GM21619 (cell line): ENCODE data around the gene RPGRIP1.
"Not testable (repeated sequence)": the region's sequence is repeated elsewhere in the genome, so short reads cannot be mapped to it uniquely, and the experiment has no call there.

Experiments
- ATAC-seq: cut with Tn5 transposase; IDR thresholded peaks from one replicate; pipeline ENCODE4 v1.9.1; 2021; ENCODE audit not compliant: unreplicated experiment

The RPGRIP1 gene

GRCh38 chr14:21299562-21300130 lies 19.8 kb downstream of the RPGRIP1 start:
- no peak for ATAC-seq

GRCh38 chr14:21300892-21301291 lies 21.0 kb downstream of the RPGRIP1 start:
- ATAC-seq, result no peak

GRCh38 chr14:21302013-21302835 lies 22.3 kb downstream of the RPGRIP1 start:
- no peak for ATAC-seq

- not testable (repeated sequence) for ATAC-seq
Observed at GRCh38 chr14:21302836-21303140, 22.9 kb downstream of the RPGRIP1 start.

GRCh38 chr14:21307637-21308036 lies 27.8 kb downstream of the RPGRIP1 start:
- ATAC-seq, result no peak

- ATAC-seq, result peak; percentile 24
Observed at GRCh38 chr14:21308132-21308478, 28.2 kb downstream of the RPGRIP1 start.

GRCh38 chr14:21308479-21309237 lies 28.8 kb downstream of the RPGRIP1 start:
- ATAC-seq, result peak; percentile 86

GRCh38 chr14:21309238-21309636 lies 29.4 kb downstream of the RPGRIP1 start:
- no peak for ATAC-seq

GRCh38 chr14:21309956-21310355 lies 30.1 kb downstream of the RPGRIP1 start:
- no peak for ATAC-seq

GRCh38 chr14:21311614-21312013 lies 31.7 kb downstream of the RPGRIP1 start:
- no peak for ATAC-seq

GRCh38 chr14:21313512-21313911 lies 33.6 kb downstream of the RPGRIP1 start:
- ATAC-seq, result no peak

GRCh38 chr14:21317398-21317797 lies 37.5 kb downstream of the RPGRIP1 start:
- ATAC-seq, result no peak

GRCh38 chr14:21320913-21321312 lies 41.0 kb downstream of the RPGRIP1 start:
- no peak for ATAC-seq

GRCh38 chr14:21322716-21323115 lies 42.8 kb downstream of the RPGRIP1 start:
- ATAC-seq, result no peak

GRCh38 chr14:21326972-21327371 lies 47.1 kb downstream of the RPGRIP1 start:
- ATAC-seq, result no peak
